Activated naive CD8-positive, alpha-beta T cell treated with anti-CD3 and anti-CD28 coated beads, Interleukin-2, amount 10 ng/mL, durations not matched to agents 7 days and 5 days (primary cell): ENCODE data around the gene RINL. TPM values are rescaled to one million over a fixed set of nuclear protein-coding genes. Genes with fewer than 3 reads are reported as not detected.
A peak's percentile ranks its signal among the peaks of the same experiment; 100 is the strongest.
"Not testable (repeated sequence)": the region's sequence is repeated elsewhere in the genome, so short reads cannot be mapped to it uniquely, and the experiment has no call there.

Experiments used
- ATAC-seq: fragments of 150-1000 bp; cut with Tn5 transposase; one replicate; pipeline ENCODE4 v1.10.0; 2021; ENCODE audit warnings: low read depth, moderate library complexity
- POLR2A ChIA-PET: fragments of 350-600 bp; sonication (Branson Sonifier 250); formaldehyde crosslinking; loops from one replicate; lab custom pipeline; 2021; ENCODE audit warnings: antibody characterized with exemption; lab: Charles Lee
- DNase-seq: peaks from one replicate; pipeline ENCODE4 v3.0.0; 2021
- H3K27ac Mint-ChIP-seq: one replicate; pipeline ENCODE4 v1.8.0; 2022; ENCODE audit warnings: mild to moderate bottlenecking, mixed read lengths
- H3K27me3 Mint-ChIP-seq: one replicate; pipeline ENCODE4 v1.8.0; 2022; ENCODE audit warnings: mild to moderate bottlenecking, moderate library complexity, mixed read lengths
- H3K36me3 Mint-ChIP-seq: one replicate; pipeline ENCODE4 v1.8.0; 2021; ENCODE audit warnings: mild to moderate bottlenecking, mixed read lengths
- H3K4me1 Mint-ChIP-seq: one replicate; pipeline ENCODE4 v1.8.0; 2021; ENCODE audit warnings: mixed read lengths
- H3K4me3 Mint-ChIP-seq: one replicate; pipeline ENCODE4 v1.8.0; 2022; ENCODE audit warnings: mild to moderate bottlenecking, moderate library complexity, mixed read lengths
- H3K9me3 Mint-ChIP-seq: one replicate; pipeline ENCODE4 v1.8.0; 2021; ENCODE audit warnings: mixed read lengths
- total RNA-seq, 2 experiments: library from RNA; stranded (reverse); gene quantifications; one replicate each; pipeline ENCODE4 v1.2.3, GENCODE V29; 2021

The RINL gene
- total RNA-seq, 2 experiments from 2014 or later = 71.3 to 74.2 TPM

DNA sequence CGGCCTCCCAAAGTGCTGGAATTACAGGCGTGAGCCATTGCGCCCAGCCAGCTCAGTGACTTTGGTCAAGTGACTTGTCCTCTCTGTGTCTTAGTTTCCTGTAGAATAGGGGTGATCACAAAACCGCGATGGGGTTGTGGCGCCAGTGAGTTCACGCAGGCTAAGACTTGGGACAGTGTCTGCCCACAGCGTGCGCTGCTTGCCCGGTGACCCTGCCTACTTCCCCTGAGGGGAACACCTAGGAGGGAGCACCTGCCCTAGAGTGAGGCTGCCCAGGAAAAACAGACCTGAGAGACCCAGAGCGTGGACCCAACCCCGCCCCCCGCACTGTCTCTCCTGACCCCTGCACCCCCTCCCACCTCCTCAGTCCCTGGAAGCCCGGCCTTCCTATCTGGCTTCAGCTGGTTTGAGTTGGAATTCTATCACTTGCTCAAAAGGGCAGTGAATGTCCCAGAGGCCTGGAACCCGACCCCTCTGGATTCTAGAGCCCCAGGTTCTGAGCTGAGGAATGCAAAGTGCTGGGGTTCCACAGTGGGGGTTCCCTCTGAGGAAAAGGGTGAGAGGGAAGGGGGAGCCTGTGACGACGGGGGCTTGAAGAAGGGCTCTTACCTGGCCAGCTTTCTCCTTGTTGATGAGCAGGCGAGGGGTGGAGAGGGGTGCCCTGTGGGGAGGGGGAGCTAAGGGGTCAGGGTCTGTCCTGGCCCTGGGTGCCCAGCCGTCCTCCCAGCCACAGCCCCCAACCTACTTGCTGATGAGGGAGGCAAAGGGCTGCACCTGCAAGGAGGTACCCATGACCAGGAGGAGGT is 2.2 kb upstream of the RINL start:
- H3K27me3 Mint-ChIP-seq = no peaks in the 10 kb centered on the region
- H3K4me1 Mint-ChIP-seq = peaks cover 20% of the 10 kb centered on the region
- DNase-seq (no peak), ATAC-seq (no peak)
- H3K9me3 Mint-ChIP-seq = no peaks in the 10 kb centered on the region
- H3K36me3 Mint-ChIP-seq = peaks cover 2% of the 10 kb centered on the region
- no peak overlapping the region for H3K4me3 Mint-ChIP-seq
- peak overlapping the region; percentile 71 for H3K27ac Mint-ChIP-seq
- POLR2A ChIA-PET = interaction anchor here (1.3 to 2.5 kb wide), 2 partner anchors 18 to 20 kb away, joined by 4 to 12 read pairs; partner anchors contain the start of genes NFKBIB and SIRT2

DNA sequence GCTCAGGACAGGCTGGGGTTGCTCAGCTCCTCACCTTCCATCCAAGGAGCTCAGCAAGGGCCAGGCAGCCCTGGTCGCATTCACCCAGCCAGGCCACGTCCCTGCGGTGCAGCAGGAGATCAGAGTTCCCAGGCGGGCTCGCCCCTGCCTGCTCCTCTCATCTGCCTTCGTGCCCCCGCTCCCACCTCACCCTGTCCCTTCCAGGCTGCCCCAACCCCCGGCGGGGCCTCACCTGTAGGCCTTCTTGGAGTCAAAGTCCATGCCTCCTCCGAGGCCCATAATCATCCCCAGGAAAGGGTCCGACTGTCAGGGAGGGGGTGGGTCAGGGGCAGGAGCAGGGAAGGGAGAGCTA is 1.3 kb upstream of the RINL start:
- no peak for DNase-seq
- H3K27ac Mint-ChIP-seq = peak overlapping the region; percentile 97
- peaks cover 2% of the 10 kb centered on the region for H3K36me3 Mint-ChIP-seq
- H3K4me3 Mint-ChIP-seq = no peak overlapping the region
- no peaks in the 10 kb centered on the region for H3K27me3 Mint-ChIP-seq
- H3K9me3 Mint-ChIP-seq = no peaks in the 10 kb centered on the region
- POLR2A ChIA-PET = interaction anchor here (1.0 to 3.4 kb wide), 8 partner anchors 10 to 505 kb away, joined by 3 to 20 read pairs (median 10); partner anchors contain the start of genes ECH1, NFKBIB, PSMD8 and SIRT2
- H3K4me1 Mint-ChIP-seq = peaks cover 19% of the 10 kb centered on the region
- no peak for ATAC-seq

DNA sequence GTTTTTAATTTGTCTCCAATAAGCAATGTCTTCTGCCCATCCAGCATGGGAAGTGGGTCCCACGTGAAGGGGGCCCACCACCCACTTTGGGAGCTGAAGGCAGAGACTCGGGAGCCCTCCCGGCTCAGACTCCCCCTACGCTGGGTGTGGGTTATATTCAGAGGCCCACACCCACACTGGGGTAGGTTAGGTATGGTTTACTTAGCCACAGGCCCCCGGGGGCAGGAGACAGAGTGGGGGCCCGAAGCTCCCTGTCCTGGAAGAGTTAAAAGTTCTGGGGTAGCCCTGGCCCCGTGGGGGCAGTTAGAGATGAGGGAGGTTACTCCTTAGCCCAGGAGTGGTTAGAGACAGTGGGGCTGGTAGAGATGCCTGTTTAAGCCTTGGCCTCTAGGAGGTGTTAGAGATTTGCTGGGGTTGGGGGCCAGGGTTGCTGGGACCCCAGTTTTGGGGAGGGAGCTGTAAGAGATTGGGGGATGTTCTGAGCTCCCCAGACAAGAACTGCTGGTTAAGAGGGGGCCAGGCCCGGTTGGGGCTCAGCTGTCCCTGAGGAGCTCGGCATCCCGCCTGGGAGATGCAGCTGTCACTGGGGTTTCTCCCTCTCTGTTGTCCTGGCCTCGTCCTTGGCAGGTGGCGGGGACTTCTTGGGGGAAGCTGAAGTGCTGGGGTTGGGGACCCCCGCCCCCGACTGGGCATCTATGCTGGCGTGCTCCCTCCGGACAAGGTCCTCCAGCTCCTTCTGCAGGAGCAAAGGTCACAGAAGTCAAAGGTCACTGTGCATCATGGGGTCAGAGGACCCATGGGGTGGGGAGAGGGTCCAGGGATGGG is 712 bp upstream of the RINL start:
- no peaks in the 10 kb centered on the region for H3K27me3 Mint-ChIP-seq
- POLR2A ChIA-PET = interaction anchor here (0.6 to 3.4 kb wide), 19 partner anchors 8 to 504 kb away, joined by 3 to 20 read pairs (median 5); partner anchors contain the start of genes ACTN4, ECH1, MAP4K1 and MRPS12

DNA sequence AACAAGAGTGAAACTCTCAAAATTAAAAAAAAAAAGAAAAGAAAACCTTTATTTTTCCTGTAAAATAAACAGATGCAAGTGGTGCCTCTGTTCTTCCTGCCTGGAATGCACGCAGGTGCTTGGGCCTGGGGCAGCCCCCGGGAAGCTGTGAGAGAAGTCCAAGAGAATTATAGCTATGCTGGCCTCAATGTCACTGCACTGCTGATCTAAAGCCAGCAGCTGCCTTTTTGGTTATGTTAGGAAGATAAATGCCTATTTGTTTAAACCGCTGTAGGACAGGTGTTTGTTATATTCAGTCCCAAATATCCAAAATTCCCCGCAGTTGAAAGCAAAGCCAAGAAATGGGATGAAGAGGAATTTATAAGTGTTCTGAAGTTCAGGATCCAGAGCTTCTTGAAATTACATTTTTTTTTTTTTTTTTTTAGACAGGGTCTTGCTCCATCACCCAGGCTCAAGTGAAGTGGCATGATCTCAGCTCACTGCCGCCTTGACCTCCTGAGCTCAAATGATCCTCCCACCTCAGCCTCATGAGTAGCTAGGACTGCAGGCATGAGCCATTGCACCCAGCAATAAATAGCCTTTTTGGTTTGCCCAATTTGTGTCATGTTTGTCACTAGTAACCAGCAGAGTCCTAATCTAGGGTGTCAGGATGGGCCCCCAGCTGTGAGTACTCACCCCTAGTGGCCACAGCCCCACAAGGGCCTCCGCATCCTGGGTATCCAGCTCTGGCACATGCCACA is 2.2 kb downstream of the RINL start:
- Mint-ChIP-seq H3K4me3 (no peak overlapping the region), H3K4me1 (peaks cover 23% of the 10 kb centered on the region)
- no peak for DNase-seq

More for the DNA sequence above, 712 bp upstream of the RINL start:
- Mint-ChIP-seq H3K36me3 (peaks cover 2% of the 10 kb centered on the region), H3K4me1 (peaks cover 19% of the 10 kb centered on the region), H3K9me3 (no peaks in the 10 kb centered on the region), H3K27ac (peak overlapping the region; percentile 97), H3K4me3 (peak overlapping the region; percentile 97)
- ATAC-seq (peak; percentile 36), DNase-seq (peak; percentile 51)

DNA sequence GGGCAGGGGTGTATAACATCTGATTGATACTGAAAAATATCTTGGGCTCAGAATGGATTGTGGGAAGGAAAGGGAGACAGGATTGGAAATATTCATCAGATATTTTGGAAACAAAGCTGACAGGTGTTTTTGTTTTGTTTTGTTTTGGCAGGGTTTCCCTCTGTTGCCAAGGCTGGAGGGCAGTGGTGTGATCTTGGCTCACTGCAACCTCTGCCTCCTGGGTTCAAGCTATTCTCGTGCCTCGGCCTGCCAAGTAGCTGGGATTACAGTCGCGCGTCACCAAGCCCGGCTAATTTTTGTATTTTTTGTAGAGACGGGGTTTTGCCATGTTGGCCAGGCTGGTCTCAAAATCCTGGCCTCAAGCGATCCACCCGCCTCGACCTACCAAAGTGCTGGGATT is 4.7 kb downstream of the RINL start:
- not testable (repeated sequence) for DNase-seq, H3K9me3 Mint-ChIP-seq, H3K27me3 Mint-ChIP-seq, ATAC-seq, H3K4me3 Mint-ChIP-seq
- H3K4me1 Mint-ChIP-seq = peaks cover 34% of the 10 kb centered on the region
- peak overlapping the region; percentile 18 for H3K27ac Mint-ChIP-seq
- H3K36me3 Mint-ChIP-seq = peaks cover 21% of the 10 kb centered on the region
- POLR2A ChIA-PET = interaction anchor here (1.3 kb wide), 1 partner anchor 22 kb away, joined by 4 read pairs; no protein-coding TSS in a partner anchor

More for the DNA sequence above, 2.2 kb downstream of the RINL start:
- POLR2A ChIA-PET = interaction anchor here (1.3 to 2.7 kb wide), 2 partner anchors 27 to 106 kb away, joined by 3 to 16 read pairs; no protein-coding TSS in a partner anchor
- no peaks in the 10 kb centered on the region for H3K9me3 Mint-ChIP-seq
- peaks cover 16% of the 10 kb centered on the region for H3K36me3 Mint-ChIP-seq
- H3K27me3 Mint-ChIP-seq = no peaks in the 10 kb centered on the region
- H3K27ac Mint-ChIP-seq = peak overlapping the region; percentile 26
- no peak for ATAC-seq

DNA sequence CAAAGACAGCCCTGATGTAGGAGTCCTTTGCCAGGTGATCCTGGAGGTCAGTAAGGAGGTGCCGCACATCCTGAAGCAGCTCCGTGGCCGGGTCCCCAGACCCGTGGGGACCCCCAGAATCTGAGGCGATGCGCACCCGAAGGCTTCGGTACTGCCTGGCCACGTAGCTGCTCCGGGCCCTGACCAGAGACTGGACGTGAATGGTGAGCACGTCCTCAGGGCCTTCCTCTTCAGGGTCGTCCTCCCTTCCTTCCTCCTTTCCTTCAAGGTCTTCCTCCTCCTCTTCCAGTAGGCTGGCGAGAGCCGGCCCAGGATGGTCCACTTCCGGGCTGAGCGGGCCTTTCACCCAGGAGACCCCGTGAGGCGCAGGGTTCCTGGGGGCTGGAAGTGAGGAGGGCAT is 7.5 kb downstream of the RINL start:
- H3K4me1 Mint-ChIP-seq = peaks cover 31% of the 10 kb centered on the region
- H3K27me3 Mint-ChIP-seq = no peaks in the 10 kb centered on the region
- no peak for ATAC-seq
- H3K27ac Mint-ChIP-seq = peak overlapping the region; percentile 43
- H3K36me3 Mint-ChIP-seq = peaks cover 26% of the 10 kb centered on the region
- POLR2A ChIA-PET = interaction anchor here (1.1 to 11.9 kb wide), 5 partner anchors 8 to 468 kb away, joined by 3 to 161 read pairs (median 7); partner anchors contain the start of genes ECH1, FAM98C, HNRNPL and RINL
- H3K9me3 Mint-ChIP-seq = no peaks in the 10 kb centered on the region
- H3K4me3 Mint-ChIP-seq = peak overlapping the region; percentile 50
- DNase-seq = no peak

DNA sequence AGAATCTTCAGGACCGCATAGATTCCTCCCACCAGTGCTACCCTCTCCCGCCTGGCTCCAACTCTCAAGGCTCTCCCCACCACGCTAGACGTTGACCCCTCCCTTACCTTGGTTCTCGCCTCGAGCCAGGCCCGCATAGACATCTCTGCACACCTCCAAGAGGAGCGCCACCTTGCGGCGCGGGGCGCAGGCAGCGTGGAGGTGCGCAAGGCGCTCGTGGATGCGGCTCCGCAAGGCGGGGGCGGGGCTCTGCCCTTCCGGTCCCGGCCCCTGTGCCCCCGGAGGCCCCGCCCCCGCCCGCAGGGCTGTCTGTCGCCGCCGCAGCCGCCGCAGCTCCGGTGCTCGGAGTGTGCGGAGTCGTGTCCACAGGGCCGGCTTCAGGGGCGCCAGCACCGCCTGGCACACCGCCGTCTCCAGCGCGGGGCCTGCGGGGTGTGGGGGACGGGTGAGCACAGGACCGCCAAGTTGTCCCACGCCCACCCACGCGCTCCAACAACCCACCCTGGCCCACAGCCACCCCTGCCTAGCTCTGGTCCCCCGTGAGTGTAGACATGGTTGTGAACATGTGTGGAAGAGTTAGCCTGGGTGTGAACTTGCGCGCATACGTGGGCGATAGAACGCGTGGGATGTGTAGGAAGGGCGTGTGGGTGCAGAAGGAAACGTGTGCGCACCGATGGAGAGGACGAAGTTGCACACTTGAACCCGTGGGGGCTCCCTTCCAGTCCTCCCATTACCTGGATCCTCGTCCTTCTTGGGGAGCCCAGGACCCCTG is 8.1 kb downstream of the RINL start:
- Mint-ChIP-seq H3K4me1 (peaks cover 35% of the 10 kb centered on the region), H3K36me3 (peaks cover 31% of the 10 kb centered on the region), H3K27me3 (no peaks in the 10 kb centered on the region), H3K4me3 (peak overlapping the region; percentile 89), H3K27ac (peak overlapping the region; percentile 89), H3K9me3 (no peaks in the 10 kb centered on the region)
- ATAC-seq (peak; percentile 97), DNase-seq (peak; percentile 99)
- POLR2A ChIA-PET = interaction anchor here (1.1 to 11.9 kb wide), 10 partner anchors 8 to 467 kb away, joined by 3 to 161 read pairs (median 8); partner anchors contain the start of genes ECH1, FAM98C, HNRNPL and NFKBIB

DNA sequence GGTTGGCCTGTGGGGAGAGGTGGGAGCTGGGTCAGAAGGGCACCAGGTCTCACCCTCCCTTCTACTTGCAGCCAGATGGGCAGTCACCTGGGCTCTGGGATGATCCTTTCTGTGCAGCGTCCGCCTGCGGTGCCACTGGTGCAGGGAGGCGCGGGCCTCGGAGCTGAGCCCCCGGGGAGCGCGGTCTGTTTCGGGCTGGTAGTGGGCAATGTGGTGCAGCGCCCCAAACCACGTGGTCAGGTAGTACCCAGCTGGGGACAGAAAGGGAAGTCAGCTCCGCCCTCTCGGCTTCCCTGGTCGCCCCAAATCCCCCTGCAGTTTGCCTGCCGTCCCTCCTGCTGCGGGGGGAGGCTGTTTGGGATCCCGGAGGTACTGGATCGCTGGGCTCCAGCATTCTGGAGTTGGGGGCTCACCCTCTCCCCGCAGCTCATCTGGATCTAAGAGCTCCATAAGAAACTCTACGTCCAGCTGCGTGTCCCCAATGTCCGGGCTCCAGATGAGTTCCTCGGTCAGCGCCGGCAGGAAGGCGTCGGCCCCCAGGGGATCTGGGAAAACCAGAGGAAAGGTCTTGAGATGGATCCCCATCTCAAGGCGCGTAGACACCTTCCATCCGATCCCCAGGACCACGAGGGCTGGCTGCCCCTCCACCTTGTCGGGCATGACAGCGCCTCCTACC is 8.8 kb downstream of the RINL start:
- ATAC-seq (no peak), DNase-seq (peak; percentile 60)
- Mint-ChIP-seq H3K27ac (peak overlapping the region; percentile 89), H3K27me3 (no peaks in the 10 kb centered on the region), H3K36me3 (peaks cover 38% of the 10 kb centered on the region), H3K4me1 (peaks cover 42% of the 10 kb centered on the region), H3K4me3 (peak overlapping the region; percentile 89), H3K9me3 (no peaks in the 10 kb centered on the region)
- POLR2A ChIA-PET = interaction anchor here (0.5 to 11.9 kb wide), 10 partner anchors 9 to 135 kb away, joined by 3 to 161 read pairs (median 8); partner anchors contain the start of genes ECH1, HNRNPL, MRPS12 and NFKBIB

DNA sequence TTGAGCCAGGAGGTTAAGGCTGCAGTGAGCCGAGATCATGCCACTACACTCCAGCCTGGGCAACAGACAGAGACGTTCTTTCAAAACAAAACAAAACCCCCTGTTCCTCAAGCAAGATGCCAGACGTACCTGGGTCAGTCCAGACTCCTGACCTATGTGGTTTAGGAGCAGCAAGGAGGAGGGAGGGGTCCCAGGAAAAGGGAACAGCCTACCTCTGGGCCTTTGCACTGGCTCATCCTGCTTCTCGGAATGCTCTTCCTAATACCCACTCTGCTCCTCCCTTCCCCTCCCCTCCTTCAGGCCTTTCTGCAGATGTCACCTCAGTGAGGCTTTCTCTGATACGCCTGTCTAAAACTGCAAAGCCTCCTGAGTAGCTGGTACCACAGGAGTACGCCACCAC is 9.5 kb downstream of the RINL start:
- no peaks in the 10 kb centered on the region for H3K27me3 Mint-ChIP-seq
- ATAC-seq (no peak), DNase-seq (no peak)
- POLR2A ChIA-PET = interaction anchor here (1.2 to 11.9 kb wide), 9 partner anchors 10 to 134 kb away, joined by 3 to 161 read pairs (median 9); partner anchors contain the start of genes ECH1, HNRNPL, MRPS12 and NFKBIB
- H3K36me3 Mint-ChIP-seq = peaks cover 39% of the 10 kb centered on the region
- H3K27ac Mint-ChIP-seq = peak overlapping the region; percentile 89
- peaks cover 44% of the 10 kb centered on the region for H3K4me1 Mint-ChIP-seq
- peak overlapping the region; percentile 89 for H3K4me3 Mint-ChIP-seq
- no peaks in the 10 kb centered on the region for H3K9me3 Mint-ChIP-seq

DNA sequence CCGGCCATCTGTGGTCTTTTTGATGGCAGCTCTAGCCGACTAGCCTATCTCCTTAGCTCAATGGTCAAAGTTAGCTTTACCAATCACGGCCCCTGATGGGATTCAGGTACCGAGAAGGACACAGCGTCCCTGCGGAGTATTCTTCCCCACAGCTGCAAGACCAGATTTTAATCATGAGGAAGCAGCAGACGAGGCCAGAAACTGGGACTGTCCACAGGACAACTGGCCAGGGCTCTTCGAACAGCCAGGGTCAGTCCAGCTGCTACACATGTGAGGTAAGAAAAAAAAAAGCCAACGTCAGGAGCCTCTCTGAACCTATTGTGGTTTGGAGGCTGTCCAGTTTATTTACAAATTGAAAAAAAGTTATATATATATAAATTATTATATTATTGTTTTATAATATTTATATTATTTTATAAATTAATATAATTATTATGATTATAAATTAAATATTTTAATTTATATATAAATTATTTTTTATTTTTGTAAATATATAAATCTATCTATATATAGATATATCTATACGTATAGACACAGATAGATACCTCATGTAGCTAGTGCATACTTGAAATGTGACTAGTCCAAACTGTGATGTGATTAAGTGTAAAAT is 10.8 kb downstream of the RINL start:
- Mint-ChIP-seq H3K9me3 (no peaks in the 10 kb centered on the region), H3K4me1 (peaks cover 43% of the 10 kb centered on the region), H3K27me3 (no peaks in the 10 kb centered on the region), H3K4me3 (no peak overlapping the region), H3K36me3 (peaks cover 33% of the 10 kb centered on the region), H3K27ac (no peak overlapping the region)
- POLR2A ChIA-PET = interaction anchor here (1.2 to 11.9 kb wide), 2 partner anchors 17 to 25 kb away, joined by 5 to 161 read pairs; partner anchors contain the start of gene HNRNPL
- DNase-seq (no peak), ATAC-seq (no peak)
